ENCODE results near the gene RFC5. TPM values are rescaled to one million over a fixed set of nuclear protein-coding genes. Genes with fewer than 3 reads are reported as not detected.

The RFC5 gene
- total RNA-seq, 1 experiment from 2014 or later, result 50.4 TPM

- no peak overlapping the region for H3K27ac Mint-ChIP-seq
- no peak overlapping the region for H2AK5ac ChIP-seq (ENCODE audit: insufficient read length, low read length)
- no peaks in the 10 kb centered on the region for H3K4me1 ChIP-seq (ENCODE audit: insufficient read depth, low read length)
- H3K9me3 ChIP-seq (ENCODE audit: control insufficient read depth, low read depth, low read length), result no peaks in the 10 kb centered on the region
- no peak overlapping the region for H3K56ac ChIP-seq (ENCODE audit: insufficient read length, low read depth, low read length)
- H3K4me1 Mint-ChIP-seq, result peaks cover 5 to 16% of the 10 kb centered on the region in 2 experiments
- H2BK15ac ChIP-seq (ENCODE audit: low read depth, low read length), result no peak overlapping the region
- H3K23me2 ChIP-seq (ENCODE audit: insufficient read length, low read depth, low read length, poor library complexity, severe bottlenecking), result no peaks in the 10 kb centered on the region
- no peak overlapping the region for H3K4me2 ChIP-seq (ENCODE audit: insufficient read depth, insufficient read length, low read length)
- H3K27ac ChIP-seq (ENCODE audit: insufficient read length, low read depth, low read length), result no peak overlapping the region
- peak overlapping the region; percentile 80 to 86 for H3K4me3 Mint-ChIP-seq
- no peak overlapping the region for H3K23ac ChIP-seq (ENCODE audit: insufficient read length, low read depth, low read length)
- no peak overlapping the region for H2AFZ ChIP-seq (ENCODE audit: low read length)
- no peaks in the 10 kb centered on the region for H4K20me1 ChIP-seq (ENCODE audit: control insufficient read depth, insufficient read depth, insufficient read length)
- no peaks in the 10 kb centered on the region; the same call in none of the 2 replicates for H3K27me3 Mint-ChIP-seq (ENCODE audit: low read depth)
- no peak overlapping the region for H2BK12ac ChIP-seq (ENCODE audit: insufficient read length, low read depth, low read length)
- no peak overlapping the region for H3T11ph ChIP-seq (ENCODE audit: low read length)
- H4K8ac ChIP-seq (replicated peaks; ENCODE audit: insufficient read length, low read depth, low read length), result no peak overlapping the region
- H3K79me1 ChIP-seq (ENCODE audit: insufficient read depth, low read depth, low read length, poor library complexity, severe bottlenecking), result peaks cover 8% of the 10 kb centered on the region
- no peak overlapping the region for H3K18ac ChIP-seq (ENCODE audit: insufficient read length, low read depth, low read length)
- DNase-seq, result no peak
- H3K27me3 ChIP-seq (ENCODE audit: insufficient read depth, low read length), result no peaks in the 10 kb centered on the region
- no peak overlapping the region for H4K91ac ChIP-seq (ENCODE audit: insufficient read length, low read depth, low read length)
- peaks cover 29 to 48% (median 41%) of the 10 kb centered on the region in 3 experiments; a peak in 6 of 7 replicates for H3K36me3 Mint-ChIP-seq (ENCODE audit: insufficient read depth in 1 of 3, low read depth in 3 of 3)
- H2BK120ac ChIP-seq (ENCODE audit: low read depth, low read length, poor library complexity, severe bottlenecking), result no peak overlapping the region
- H4K5ac ChIP-seq (ENCODE audit: insufficient read length, low read depth, low read length), result no peak overlapping the region
- no peak overlapping the region for H2BK20ac ChIP-seq (ENCODE audit: low read depth, low read length, poor library complexity, severe bottlenecking)
- peaks cover 0 to 2% of the 10 kb centered on the region in 2 experiments; a peak in 2 of 5 replicates for H3K9me3 Mint-ChIP-seq
- H2BK5ac ChIP-seq (ENCODE audit: insufficient read length, low read length), result no peak overlapping the region
- H3K14ac ChIP-seq (ENCODE audit: insufficient read depth, low read length), result no peak overlapping the region
- H3K4ac ChIP-seq (ENCODE audit: low read depth, low read length), result no peak overlapping the region
- H3K79me2 ChIP-seq (ENCODE audit: insufficient read depth, low read length), result 0 out of 2 replicates have a peak, but pooled peaks cover 2% of the 10 kb centered on the region
- H3K9ac ChIP-seq (ENCODE audit: extremely low read depth, insufficient read length, low read length), result no peak overlapping the region
- TF ChIP-seq CTCF (conservative IDR thresholded peaks at IDR 0.05), result no peak
These were observed 1.4 kb downstream of the RFC5 start for GRCh38 chr12:118017926-118018325.

All from H9 (cell line).